NCI-H2029 treated with DMSO at 0.1 percent for 48 hours (cell line): ENCODE data around the gene TMEM150C.
A peak's percentile ranks its signal among the peaks of the same experiment; 100 is the strongest.
"Not testable (repeated sequence)": the region's sequence is repeated elsewhere in the genome, so short reads cannot be mapped to it uniquely, and the experiment has no call there.

ENCODE experiments used
- DNase-seq: peaks from one replicate; lab custom pipeline; 2025; lab: John Stamatoyannopoulos, UW

The TMEM150C gene

DNA sequence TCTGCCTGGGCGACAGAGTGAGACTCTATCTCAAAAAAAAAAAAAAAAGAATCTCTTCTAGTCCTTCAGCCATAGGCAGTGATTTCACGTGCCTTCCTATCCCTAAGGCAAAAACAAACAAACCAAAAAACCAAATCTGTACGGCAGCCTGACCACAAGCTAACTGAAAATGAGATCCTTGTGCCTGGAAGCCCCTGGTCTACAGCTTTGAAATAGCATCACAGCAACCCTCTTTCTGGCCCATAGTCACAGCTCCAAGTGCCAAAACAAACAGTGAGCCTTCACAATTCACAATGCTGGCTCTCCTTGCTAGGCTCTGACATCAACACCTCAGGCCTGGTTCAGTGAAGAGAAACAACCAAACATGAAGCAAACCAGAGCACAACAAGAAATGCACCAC lies 46.1 kb downstream of the TMEM150C start:
- peak; percentile 98 for DNase-seq

DNA sequence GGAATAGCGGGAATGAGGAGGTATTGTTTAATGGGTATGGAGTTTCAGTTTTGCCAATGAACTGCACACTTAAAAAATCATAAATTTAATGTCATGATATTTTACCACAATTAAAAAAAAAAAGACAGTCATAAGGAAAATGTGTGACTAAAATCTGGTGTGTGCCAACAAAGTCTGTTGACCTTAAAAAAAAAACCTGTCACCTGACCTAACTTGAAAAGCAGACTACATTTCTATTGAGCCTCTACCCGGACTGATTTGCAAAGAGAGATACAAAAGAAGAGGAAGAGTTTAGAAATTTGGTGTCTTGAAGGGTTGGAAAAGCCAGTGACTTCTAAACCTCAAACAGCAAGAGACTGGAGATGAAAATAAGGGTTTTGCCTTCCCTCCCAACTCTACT lies 48.4 kb downstream of the TMEM150C start:
- DNase-seq: peak; percentile 14

DNA sequence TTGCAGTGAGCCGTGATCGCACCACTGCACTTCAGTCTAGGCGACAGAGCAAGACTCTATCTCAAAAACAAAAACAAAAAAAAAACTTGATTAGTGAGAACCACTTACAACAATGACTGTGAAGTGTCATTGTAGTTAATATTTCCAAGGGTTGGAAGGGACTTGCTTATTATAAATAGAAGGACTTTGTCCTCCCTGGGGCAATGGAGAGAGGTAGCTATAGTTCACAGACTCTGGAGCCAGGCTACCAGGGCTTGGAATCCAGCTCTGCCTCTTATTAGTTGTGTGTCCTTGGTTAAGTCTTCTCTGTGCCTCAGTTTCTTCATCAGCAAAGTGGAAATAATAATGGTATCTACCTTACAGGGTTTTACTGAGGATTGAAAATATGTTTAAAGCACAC lies 51.6 kb downstream of the TMEM150C start:
- no peak for DNase-seq

DNA sequence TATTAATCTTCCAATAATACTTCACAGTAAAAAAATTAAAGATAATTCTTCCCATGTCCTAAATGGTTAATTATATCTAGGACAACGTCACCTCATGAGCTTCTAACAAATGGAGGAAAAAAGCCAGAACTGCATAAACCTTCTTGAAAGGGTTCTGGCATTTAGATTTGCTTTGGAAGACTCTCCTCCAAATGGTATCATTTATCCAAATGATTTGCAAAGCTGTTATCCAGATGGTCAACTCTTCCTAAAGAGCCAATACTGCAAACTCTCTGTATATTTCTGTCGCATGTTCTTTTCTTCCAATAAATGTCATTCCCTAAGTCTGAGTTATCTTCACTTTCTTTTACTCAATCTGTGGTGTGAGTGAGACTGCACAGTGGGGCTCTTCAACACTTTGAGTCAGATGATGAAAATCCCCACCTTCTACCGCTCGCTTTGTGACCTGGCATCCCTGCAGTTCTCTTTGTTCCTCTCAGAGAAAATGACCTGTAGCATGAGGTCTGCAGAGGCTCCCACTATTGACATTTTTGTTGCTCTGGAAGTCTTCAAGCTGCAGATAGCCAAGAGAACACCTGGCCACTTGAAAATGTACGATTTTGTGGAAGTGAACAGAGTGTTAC lies 52.9 kb downstream of the TMEM150C start:
- no peak for DNase-seq

DNA sequence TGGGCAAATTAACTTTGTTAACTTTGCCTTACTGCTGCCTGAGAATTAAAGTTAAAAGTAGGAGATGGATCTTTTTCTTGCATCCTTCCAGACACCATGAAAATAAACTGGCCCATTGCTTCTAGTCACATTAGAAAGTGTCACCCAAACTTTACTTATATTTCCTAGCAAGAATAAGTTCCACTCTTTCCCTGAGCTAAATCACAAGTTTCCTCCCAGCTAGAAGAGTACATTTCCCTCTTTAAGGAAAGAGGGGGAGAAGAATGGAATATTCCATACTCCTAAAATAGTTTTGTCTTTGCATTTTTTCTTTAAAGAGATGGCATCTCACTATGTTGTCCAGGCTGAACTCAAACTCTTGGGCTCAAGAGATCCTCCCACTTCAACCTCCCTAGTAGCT lies 53.8 kb downstream of the TMEM150C start:
- DNase-seq: no peak

DNA sequence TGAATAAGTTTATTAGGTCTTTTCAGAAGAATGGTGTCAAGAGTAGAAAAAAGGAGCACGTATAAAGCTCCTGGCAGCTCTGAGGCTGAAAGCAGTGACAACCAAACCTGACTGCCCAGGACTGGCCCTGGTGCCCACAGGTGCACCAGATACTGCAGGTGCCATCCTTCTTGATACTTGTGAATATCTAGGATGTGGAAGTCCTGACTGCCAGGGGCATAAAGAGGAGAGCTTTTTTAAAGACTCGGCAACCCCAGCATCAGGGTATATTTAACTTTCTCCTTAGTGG lies 60.7 kb downstream of the TMEM150C start:
- DNase-seq: no peak

DNA sequence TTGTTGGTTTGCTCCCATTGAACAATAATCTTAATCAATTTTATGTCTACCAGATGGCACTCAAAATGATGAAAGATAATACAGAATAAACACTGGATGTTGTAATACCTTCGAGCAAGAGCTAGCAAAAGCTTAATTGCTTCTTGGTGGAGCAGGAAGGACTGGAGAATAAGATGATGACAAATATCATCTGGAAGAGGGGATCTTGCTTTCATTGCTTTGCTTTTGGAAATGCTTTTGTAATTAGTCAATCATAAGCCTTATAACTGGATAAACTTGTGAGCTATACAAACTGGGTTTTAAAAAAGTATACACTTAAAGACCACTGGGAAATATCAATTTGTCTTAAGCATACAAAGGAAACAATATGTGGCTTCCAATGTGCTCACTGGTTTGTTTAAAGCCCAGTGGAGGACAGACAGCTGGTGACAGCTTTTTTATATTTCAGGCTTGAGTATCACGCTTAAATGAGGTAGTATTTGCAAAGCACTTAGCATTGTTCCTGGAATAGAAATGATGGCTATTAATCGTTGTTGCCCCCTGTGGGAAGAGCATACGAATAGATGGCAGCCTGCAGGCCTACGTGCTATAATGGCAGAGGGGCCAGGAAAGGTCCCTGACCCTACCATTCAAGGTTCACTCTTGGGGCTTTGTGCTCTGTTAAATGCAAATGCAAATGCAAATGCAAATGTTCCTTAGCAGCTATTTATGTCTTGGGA lies 61.2 kb downstream of the TMEM150C start:
- peak; percentile 98 for DNase-seq

DNA sequence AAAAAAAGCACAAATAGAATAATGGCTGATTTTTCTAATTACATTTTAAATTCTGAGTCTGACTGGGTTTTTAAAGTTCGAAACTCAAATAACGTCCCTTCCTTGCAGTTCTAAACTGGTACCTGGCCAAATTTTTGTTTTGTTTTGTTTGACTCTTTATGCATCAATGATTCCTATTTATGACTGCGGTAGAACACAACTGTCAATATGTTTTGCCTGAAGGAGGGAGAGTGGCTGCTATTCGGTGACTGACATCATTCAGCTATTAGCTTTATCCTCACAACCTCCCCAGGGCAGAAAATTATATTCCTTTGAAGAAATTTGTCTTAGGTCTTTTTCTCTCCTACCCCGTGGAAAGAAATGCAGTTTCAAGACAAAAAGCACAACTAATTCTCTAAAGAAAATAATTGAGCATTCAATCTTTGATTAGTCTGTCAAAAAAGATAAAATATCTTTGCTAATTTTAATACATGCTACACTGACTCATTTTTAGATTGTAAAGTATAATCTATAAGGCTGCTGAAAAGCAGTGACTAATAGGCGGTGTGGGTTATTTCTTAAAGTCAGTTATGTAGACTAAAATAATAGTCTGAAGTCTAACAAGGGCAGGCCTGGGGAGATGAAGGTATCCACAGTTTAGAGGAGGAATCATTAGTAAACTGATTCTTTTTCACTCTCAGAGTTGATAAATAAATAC lies 61.9 kb downstream of the TMEM150C start:
- peak; percentile 88 for DNase-seq

DNA sequence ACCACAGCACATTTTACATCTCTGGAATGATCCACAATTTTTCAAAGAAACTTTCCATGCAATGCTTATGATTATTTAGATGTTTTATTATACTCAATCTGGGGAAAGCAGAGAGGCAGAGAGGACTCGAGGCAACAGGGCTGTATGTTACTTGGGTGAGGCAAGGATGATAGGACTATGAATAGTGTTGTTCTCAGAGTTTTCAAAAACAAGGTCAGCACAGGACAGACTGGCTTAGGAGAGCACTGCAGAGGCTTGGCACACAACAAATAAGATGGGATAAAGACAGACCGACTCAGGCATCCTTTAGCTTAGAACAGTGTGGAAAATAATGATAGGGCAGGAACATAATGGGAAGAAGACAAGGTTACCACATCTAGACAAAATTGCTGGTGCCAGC lies 65.4 kb downstream of the TMEM150C start:
- DNase-seq: no peak

DNA sequence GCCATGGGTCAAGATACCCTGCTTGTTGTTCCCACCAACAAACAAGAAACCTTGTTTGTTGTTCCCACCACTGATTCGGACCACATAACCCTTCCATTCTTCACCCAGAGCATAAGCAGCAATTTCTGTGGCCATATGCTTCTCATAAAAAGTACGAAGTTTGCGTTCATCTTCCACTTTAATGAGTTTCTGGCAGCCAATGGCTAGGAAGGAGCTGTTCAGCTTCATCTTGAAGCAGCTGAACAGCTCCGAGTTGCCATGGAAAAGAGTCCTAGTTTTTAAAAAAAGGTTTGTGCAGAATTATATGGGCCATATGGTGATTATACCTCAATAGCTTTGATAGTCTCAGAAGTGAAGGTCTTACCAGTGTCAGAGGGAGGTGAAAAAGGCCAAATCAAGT lies 66.1 kb downstream of the TMEM150C start:
- DNase-seq: no peak

DNA sequence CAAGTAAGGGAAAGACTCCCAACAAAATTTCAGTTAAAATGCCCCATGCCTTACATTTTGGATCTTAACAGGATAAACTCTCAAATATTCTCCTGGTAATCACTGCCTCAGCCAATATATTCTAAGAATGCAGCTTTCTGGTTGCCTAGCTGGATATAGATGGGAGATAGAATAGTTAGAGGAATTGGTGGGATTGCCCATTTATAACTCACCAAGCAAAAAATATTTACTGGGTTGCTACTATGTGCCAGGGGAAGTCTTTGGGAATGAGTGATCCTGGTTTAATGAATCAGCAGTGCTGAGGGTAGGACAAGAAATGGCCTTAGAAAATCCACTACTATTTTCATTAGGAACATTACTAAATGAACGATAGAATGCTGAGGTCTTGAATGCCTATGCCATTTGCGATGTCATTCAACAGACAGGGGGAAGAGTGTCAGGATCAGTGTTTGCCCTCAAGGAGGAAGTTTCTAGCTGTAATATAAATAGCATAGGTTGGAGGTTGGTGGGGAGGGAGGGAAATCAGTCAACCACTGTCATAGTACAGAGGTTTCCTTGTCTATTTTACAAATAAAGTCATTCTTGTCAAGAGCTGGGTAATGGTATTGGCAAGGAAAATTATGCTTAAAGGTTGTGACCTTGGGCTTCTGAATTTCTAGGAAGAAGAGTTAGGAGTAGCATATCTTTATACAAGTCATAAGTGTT lies 67.9 kb downstream of the TMEM150C start:
- DNase-seq: no peak

DNA sequence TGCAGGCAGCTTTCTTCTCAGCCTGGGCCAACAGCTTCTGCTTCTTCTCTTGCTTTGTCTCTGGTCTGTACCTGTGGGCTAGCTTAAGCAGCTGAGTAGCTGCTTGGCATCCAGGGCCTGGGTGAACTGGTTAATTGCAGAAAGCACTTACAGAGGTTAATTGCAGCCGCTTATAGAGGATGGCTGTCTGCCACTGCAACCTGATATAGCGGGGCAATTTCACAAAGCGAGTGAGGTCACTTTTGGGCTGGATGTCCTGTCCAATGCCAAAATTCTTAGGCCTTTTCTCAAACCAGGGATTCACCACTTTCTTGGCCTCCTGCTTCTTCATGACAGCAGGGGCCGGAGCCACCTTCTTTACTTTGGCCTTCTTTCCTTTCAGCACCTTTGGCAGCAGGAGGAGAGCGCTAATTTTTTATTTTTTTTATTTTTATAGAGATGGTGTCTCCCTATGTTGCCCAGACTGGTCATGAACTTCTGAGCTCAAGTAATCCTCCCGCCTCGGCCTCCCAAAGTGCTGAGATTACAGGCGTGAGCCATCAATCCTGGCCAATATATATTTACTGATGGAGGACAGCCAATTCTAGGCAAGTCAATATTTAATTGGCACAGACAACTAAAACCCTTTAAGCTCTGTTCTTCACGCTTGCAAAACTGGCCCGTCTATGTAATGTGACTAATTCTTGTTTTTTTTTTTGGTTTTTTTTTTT lies 70.4 kb downstream of the TMEM150C start:
- DNase-seq: peak; percentile 90

DNA sequence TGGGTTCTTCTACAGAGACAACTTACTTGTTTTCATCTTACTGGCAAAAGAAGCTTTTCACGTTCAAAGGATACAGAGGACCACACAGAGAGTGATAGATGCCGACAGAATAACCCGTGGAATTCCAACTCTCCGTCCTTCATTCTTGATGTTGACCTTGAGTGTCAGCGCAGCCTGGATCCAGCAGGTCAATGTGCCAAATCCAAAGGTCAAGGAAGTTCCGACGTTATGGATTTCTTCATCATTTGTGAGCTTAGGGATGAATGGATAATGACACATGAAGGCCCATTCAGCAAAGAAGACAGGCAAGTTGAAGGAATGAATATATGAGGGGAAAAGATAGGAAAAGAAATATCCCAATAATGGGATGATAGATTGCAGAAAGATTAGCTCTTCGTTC lies 71.8 kb downstream of the TMEM150C start:
- no peak for DNase-seq

DNA sequence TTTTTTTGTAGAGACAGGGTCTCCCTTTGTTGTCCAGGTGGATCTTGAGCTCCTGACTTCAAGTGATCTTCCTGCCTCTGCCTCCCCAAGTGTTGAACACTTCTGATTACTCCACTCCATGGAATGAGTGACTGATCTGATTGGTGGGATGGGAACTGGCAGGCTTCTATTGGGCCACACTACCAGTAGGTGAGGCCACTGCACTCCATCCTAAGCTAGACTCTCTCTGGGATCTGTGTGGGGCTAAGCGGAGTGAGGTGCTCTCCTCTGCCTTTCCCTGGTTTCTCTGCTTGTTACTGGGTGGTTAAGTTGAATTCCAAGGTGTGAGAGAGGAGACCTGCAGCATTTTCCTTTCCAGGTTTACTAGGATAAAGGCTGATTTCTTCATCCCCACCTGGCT lies 72.7 kb downstream of the TMEM150C start:
- DNase-seq: no peak

DNA sequence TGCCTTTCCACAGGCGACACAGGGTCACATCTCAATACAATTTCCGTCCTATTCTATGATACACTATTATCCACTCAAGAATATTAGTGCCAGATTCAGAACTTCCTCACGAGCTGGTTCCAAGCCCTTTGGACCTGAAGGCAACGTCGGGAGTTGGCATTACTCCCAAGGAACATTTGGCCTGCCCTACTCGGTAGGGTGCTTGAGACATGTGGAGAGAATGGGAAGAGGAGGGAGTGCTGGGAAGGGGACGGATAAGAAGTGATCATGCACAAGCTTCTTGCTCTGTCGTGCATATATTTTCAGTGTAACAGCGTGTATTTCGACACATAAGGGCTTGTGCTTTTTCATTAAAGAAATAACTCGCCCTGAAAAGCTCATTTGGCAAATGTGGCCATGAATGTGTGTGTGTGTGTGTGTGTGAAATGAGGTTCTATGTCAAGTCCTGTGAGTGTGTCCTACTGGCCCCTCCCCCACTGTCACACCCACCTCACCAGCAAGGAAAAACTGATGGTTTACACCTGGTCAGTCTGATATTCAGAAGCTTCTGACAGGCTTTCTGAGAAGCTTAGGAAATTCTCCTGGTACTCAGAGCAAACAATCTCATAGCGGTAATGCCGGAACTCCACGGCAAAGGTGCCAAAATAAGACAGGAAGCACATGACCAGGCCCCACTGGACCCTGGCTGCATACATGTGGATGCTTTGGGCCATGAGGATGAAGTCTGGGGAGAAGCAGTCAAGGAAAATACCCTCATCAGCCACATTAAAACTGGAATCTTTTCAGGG lies 76.6 kb downstream of the TMEM150C start:
- DNase-seq: no peak

DNA sequence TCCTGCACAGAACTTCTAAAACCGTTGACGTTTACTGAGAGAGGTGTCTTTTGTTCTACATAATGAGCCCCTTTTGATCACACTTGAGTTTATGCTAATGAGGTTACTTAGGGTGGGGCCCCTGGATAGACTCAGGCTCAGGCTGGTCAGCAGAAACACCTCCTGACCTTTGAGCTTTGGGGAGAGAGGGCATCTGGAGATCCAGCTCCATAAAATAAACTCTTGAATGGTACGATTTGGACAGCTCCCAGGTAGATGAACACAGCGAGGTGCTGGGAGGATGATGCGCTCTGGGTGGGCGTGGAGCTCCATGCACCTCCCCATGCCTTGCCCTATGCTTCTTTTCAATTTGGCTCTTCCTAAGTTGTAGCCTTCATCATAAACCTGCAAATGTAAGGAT lies 79.4 kb downstream of the TMEM150C start:
- no peak for DNase-seq

DNA sequence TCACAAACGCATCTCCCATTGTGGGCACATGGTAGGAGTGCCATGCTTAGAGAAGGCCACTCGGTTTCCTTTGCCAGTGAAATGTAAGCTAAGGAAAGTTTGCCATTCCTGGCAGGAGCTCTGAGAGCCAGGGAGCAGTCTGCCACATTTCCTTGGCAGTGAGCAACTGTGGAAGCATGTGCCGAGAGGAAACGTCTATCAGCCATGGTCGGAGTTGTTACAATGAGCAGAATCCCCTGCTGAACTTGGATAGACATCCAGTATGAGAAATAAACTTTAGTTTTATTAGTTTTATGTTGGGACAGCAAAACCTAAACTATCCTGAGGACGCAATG lies 80.3 kb downstream of the TMEM150C start:
- no peak for DNase-seq

DNA sequence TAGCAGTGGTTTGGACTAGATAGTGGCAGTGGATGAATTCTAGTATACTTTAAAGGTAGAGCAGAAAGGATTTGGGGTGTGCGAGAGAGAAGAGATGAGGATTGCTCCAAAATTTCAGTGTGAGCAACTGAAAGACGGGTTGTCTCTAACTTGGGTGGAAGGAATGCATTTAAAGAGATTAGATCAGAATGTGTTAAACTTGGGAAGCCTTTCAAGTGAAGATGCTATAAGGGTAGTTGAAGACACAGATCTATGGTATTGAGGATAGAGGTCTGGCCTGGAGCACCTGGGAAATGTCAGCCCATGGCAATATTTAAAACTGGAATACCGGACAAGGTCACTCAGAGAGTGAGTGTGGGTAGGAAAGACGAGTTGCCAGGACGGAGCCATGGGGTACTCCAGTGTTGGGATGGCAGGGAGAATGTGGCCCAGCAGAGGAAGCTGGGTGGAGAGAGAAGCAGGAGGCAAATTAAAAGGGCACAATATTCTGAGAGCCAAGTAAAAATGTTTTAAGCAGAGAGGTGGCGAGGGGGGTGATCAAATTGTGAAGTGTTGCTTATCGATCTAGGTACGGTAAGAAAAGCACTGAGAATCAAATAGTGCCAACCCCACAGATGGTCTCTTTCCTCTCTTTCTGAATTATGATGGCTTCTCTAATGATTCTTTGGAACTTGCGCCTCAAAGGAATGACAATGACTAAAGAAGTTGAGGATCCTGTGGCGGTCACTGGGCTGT lies 80.8 kb downstream of the TMEM150C start:
- DNase-seq: no peak

DNA sequence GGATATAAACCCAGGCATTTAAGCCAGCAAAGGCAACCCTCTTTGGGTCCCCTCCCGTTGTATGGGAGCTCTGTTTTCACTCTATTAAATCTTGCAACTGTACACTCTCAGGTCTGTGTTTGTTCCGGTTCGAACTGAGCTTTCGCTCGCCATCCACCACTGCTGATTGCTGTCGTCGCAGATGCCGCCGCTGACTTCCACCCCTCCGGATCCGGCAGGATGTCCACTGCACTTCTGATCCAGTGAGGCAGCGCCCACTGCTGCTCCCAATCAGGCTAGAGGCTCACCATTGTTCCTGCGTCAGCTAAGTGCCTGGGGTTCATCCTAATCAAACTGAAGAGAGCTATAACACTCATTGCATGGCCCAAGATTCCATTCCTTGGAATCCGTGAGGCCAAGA lies 82.2 kb downstream of the TMEM150C start:
- DNase-seq: no peak

DNA sequence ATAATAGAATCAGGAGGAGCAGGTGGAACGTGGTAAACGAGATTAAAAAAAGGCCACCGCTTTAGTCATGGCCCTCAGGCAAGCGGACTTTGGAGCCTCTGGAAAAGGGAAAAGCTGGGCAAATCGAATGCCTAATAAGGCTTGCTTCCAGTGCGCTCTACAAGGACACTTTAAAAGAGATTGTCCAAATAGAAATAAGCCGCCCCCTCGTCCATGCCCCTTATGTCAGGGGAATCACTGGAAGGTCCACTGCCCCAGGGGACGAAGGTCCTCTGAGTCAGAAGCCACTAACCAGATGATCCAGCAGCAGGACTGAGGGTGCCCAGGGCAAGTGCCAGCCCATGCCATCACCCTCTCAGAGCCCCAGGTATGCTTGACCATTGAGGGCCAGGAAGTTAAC lies 84.3 kb downstream of the TMEM150C start:
- DNase-seq: not testable (repeated sequence)

DNA sequence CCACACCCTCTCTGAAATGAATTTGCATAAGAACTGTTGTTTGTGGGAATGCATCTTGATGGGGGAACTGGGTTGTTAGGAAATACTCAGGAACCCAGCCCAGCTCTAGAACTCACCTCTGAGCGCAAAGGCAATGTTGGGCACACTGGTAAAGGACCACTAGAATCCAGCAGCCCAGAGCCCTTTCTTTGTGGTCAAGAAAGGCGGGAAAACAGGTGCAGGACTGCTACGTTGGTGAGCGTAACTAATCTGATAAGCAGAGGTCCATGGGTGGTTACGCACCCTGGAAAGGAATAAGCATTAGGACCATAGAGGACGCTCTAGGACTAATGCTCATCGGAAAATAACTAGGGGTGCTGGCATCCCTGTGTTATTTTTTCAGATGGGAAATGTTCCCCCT lies 85.9 kb downstream of the TMEM150C start:
- not testable (repeated sequence) for DNase-seq
